ENCODE results near the gene CEP170.

DNA sequence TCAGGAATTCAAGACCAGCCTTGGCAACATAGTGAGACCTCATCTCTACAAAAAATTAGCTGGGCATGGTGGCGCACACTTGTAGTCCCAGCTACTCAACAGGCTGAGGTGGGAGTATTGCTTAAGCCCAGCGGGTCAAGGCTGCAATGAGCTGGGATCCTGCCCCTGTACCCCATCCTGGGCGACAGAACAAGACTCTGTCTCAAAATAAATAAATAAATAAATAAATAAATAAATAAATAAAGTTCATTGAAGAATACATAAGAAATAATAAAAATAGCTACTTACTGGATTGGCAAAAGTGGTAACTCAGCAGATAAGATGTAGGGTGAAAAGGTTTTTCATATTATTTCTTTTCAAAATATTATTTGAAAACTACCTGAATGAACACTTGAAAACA lies 5.9 kb downstream of the CEP170 start:
- TF ChIP-seq, protein P1, sequence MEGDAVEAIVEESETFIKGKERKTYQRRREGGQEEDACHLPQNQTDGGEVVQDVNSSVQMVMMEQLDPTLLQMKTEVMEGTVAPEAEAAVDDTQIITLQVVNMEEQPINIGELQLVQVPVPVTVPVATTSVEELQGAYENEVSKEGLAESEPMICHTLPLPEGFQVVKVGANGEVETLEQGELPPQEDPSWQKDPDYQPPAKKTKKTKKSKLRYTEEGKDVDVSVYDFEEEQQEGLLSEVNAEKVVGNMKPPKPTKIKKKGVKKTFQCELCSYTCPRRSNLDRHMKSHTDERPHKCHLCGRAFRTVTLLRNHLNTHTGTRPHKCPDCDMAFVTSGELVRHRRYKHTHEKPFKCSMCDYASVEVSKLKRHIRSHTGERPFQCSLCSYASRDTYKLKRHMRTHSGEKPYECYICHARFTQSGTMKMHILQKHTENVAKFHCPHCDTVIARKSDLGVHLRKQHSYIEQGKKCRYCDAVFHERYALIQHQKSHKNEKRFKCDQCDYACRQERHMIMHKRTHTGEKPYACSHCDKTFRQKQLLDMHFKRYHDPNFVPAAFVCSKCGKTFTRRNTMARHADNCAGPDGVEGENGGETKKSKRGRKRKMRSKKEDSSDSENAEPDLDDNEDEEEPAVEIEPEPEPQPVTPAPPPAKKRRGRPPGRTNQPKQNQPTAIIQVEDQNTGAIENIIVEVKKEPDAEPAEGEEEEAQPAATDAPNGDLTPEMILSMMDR (IDR thresholded peaks at IDR 0.05), result no peak
- no peak for TF ChIP-seq POLR2A (IDR thresholded peaks at IDR 0.05)

All from testis (tissue), 2 donors.